Neural cell (in vitro differentiated cells): ENCODE data around the gene STAT5B. TPM values are rescaled to one million over a fixed set of nuclear protein-coding genes. Genes with fewer than 3 reads are reported as not detected.

Source experiments
- H2AFZ ChIP-seq: fragments of 200-600, 300-800 bp; sonication (generic), shearing (Covaris generic); 2 replicates; pipeline ENCODE4 v1.6.0; 2014; ENCODE audit warnings: low read depth, mild to moderate bottlenecking, antibody characterized with exemption, low read length, moderate library complexity
- H3F3A ChIP-seq: fragments of 200-600 bp; shearing (Covaris generic); 2 replicates; pipeline ENCODE4 v1.6.1; 2016; ENCODE audit warnings: mild to moderate bottlenecking, moderate library complexity, mixed read lengths, antibody characterized with exemption, low read length; ENCODE audit not compliant: insufficient read depth, poor library complexity, severe bottlenecking
- H3K27ac ChIP-seq: fragments of 200-600, 300-800 bp; sonication (generic), shearing (Covaris generic); 2 replicates; pipeline ENCODE4 v1.5.1; 2014; ENCODE audit warnings: mild to moderate bottlenecking, low read length, moderate library complexity
- H3K27me3 ChIP-seq: fragments of 300-800, 200-600 bp; sonication (generic), shearing (Covaris generic); 2 replicates; pipeline ENCODE4 v1.6.0; 2014; ENCODE audit warnings: mild to moderate bottlenecking, low read depth, low read length, moderate library complexity; ENCODE audit not compliant: insufficient read depth
- H3K36me3 ChIP-seq: fragments of 300-800, 200-600 bp; sonication (generic), shearing (Covaris generic); 2 replicates; pipeline ENCODE4 v1.5.1; 2014; ENCODE audit warnings: mild to moderate bottlenecking, antibody characterized with exemption, low read length, moderate library complexity; ENCODE audit not compliant: insufficient read depth
- H3K4me2 ChIP-seq: fragments of 300-800, 200-600 bp; sonication (generic), shearing (Covaris generic); 2 replicates; pipeline ENCODE4 v1.6.0; 2014; ENCODE audit warnings: mild to moderate bottlenecking, low read length
- H3K4me3 ChIP-seq: fragments of 300-800, 200-600 bp; sonication (generic), shearing (Covaris generic); 2 replicates; pipeline ENCODE4 v1.5.1; 2014; ENCODE audit warnings: mild to moderate bottlenecking, low read length, moderate library complexity
- H3K79me2 ChIP-seq: fragments of 200-600 bp; shearing (Covaris generic); replicated peaks from 2 replicates; pipeline ENCODE4 v1.6.0; 2014; ENCODE audit warnings: mild to moderate bottlenecking, low read length, moderate library complexity; ENCODE audit not compliant: insufficient read depth
- H3K9ac ChIP-seq: fragments of 300-800, 200-600 bp; sonication (generic), shearing (Covaris generic); 2 replicates; pipeline ENCODE4 v1.6.1; 2016; ENCODE audit warnings: mild to moderate bottlenecking, low read length, mixed read lengths
- H3K9me2 ChIP-seq: fragments of 200-600 bp; shearing (Covaris generic); 2 replicates; pipeline ENCODE4 v1.6.1; 2016; ENCODE audit warnings: mild to moderate bottlenecking, low read length, mixed read lengths; ENCODE audit not compliant: insufficient read depth
- H3K9me3 ChIP-seq: fragments of 200-600, 300-800 bp; sonication (generic), shearing (Covaris generic); 2 replicates; pipeline ENCODE4 v1.6.1; 2016; ENCODE audit warnings: mild to moderate bottlenecking, mixed run types, low read length, moderate library complexity, mixed read lengths
- H4K20me1 ChIP-seq: fragments of 200-600 bp; shearing (Covaris generic); 2 replicates; pipeline ENCODE4 v1.6.1; 2016; ENCODE audit warnings: mild to moderate bottlenecking, mixed run types; ENCODE audit not compliant: insufficient read depth
- EP300 ChIP-seq: fragments of 450-650 bp; conservative IDR thresholded peaks from 2 replicates; pipeline ENCODE4 v1.6.1; 2014; ENCODE audit warnings: antibody characterized with exemption, mild to moderate bottlenecking, moderate library complexity; ENCODE audit not compliant: poor library complexity, severe bottlenecking
- EZH2 ChIP-seq: fragments of 200-600, 300-800 bp; shearing (Covaris generic), sonication (generic); IDR thresholded peaks from 2 replicates; pipeline ENCODE4 v1.6.1; 2014; ENCODE audit warnings: antibody characterized with exemption, low read length, borderline replicate concordance, mild to moderate bottlenecking; ENCODE audit not compliant: insufficient read depth, poor library complexity, severe bottlenecking
- MXI1 ChIP-seq: fragments of 450-650 bp; conservative IDR thresholded peaks from 2 replicates; pipeline ENCODE4 v1.6.1; 2014; ENCODE audit warnings: antibody characterized with exemption, mild to moderate bottlenecking; ENCODE audit not compliant: poor library complexity, severe bottlenecking
- POLR2AphosphoS5 ChIP-seq: IDR thresholded peaks from 2 replicates; pipeline ENCODE4 v1.6.1; 2012
- RAD21 ChIP-seq: fragments of 450-650 bp; conservative IDR thresholded peaks from 2 replicates; pipeline ENCODE4 v1.6.1; 2014; ENCODE audit warnings: antibody characterized with exemption, mild to moderate bottlenecking, moderate library complexity
- SMC3 ChIP-seq: fragments of 450-650 bp; conservative IDR thresholded peaks from 2 replicates; pipeline ENCODE4 v1.6.1; 2014; ENCODE audit warnings: antibody characterized with exemption, mild to moderate bottlenecking, moderate library complexity; ENCODE audit not compliant: poor library complexity
- TAF1 ChIP-seq: IDR thresholded peaks from 2 replicates; pipeline ENCODE4 v1.6.1; 2012; ENCODE audit warnings: low read depth
- polyA plus RNA-seq: library from polyadenylated mRNA; depleted of rRNA; stranded (reverse); fragments of >200 nt; gene quantifications from 2 replicates; pipeline ENCODE4 v1.2.3, GENCODE V29; 2014
- TF ChIP-seq, protein P1 (sequence below): fragments of 450-650 bp; IDR thresholded peaks from 2 replicates; pipeline ENCODE4 v1.5.1; 2014; ENCODE audit warnings: antibody characterized with exemption, mild to moderate bottlenecking, moderate library complexity; ENCODE audit not compliant: poor library complexity, severe bottlenecking
- TF ChIP-seq, protein P2 (sequence below): IDR thresholded peaks from 2 replicates; pipeline ENCODE4 v1.6.1; 2012; ENCODE audit warnings: borderline replicate concordance

Gene STAT5B
- polyA plus RNA-seq, 1 donor from 2014 or later = 47.4 TPM

GRCh38 chr17:42197564-42198156, 78.5 kb downstream of the STAT5B start:
- Histone ChIP-seq H3K27ac (no peak overlapping the region), H3K9me3 (no peaks in the 10 kb centered on the region), H3K9ac (no peak overlapping the region), H3K4me3 (no peak overlapping the region), H3K27me3 (no peaks in the 10 kb centered on the region), H3K4me2 (no peak overlapping the region), H3K9me2 (no peaks in the 10 kb centered on the region), H3K79me2 (no peaks in the 10 kb centered on the region), H4K20me1 (no peaks in the 10 kb centered on the region), H3F3A (no peaks in the 10 kb centered on the region), H3K36me3 (no peaks in the 10 kb centered on the region), H2AFZ (no peak overlapping the region)
- TF ChIP-seq RAD21 (no peak), TAF1 (no peak), MXI1 (no peak), POLR2AphosphoS5 (no peak), EP300 (no peak), SMC3 (no peak), EZH2 (no peak)
- TF ChIP-seq, protein P1, sequence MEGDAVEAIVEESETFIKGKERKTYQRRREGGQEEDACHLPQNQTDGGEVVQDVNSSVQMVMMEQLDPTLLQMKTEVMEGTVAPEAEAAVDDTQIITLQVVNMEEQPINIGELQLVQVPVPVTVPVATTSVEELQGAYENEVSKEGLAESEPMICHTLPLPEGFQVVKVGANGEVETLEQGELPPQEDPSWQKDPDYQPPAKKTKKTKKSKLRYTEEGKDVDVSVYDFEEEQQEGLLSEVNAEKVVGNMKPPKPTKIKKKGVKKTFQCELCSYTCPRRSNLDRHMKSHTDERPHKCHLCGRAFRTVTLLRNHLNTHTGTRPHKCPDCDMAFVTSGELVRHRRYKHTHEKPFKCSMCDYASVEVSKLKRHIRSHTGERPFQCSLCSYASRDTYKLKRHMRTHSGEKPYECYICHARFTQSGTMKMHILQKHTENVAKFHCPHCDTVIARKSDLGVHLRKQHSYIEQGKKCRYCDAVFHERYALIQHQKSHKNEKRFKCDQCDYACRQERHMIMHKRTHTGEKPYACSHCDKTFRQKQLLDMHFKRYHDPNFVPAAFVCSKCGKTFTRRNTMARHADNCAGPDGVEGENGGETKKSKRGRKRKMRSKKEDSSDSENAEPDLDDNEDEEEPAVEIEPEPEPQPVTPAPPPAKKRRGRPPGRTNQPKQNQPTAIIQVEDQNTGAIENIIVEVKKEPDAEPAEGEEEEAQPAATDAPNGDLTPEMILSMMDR = no peak
- TF ChIP-seq, protein P2, sequence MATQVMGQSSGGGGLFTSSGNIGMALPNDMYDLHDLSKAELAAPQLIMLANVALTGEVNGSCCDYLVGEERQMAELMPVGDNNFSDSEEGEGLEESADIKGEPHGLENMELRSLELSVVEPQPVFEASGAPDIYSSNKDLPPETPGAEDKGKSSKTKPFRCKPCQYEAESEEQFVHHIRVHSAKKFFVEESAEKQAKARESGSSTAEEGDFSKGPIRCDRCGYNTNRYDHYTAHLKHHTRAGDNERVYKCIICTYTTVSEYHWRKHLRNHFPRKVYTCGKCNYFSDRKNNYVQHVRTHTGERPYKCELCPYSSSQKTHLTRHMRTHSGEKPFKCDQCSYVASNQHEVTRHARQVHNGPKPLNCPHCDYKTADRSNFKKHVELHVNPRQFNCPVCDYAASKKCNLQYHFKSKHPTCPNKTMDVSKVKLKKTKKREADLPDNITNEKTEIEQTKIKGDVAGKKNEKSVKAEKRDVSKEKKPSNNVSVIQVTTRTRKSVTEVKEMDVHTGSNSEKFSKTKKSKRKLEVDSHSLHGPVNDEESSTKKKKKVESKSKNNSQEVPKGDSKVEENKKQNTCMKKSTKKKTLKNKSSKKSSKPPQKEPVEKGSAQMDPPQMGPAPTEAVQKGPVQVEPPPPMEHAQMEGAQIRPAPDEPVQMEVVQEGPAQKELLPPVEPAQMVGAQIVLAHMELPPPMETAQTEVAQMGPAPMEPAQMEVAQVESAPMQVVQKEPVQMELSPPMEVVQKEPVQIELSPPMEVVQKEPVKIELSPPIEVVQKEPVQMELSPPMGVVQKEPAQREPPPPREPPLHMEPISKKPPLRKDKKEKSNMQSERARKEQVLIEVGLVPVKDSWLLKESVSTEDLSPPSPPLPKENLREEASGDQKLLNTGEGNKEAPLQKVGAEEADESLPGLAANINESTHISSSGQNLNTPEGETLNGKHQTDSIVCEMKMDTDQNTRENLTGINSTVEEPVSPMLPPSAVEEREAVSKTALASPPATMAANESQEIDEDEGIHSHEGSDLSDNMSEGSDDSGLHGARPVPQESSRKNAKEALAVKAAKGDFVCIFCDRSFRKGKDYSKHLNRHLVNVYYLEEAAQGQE = no peak

- Histone ChIP-seq H3K36me3 (no peaks in the 10 kb centered on the region), H3K4me3 (peak within 1 kb of the TSS; percentile 10), H3K9me3 (no peaks in the 10 kb centered on the region), H3K4me2 (no peak within 1 kb of the TSS), H3F3A (no peaks in the 10 kb centered on the region), H3K79me2 (no peaks in the 10 kb centered on the region), H2AFZ (no peak within 1 kb of the TSS), H3K27ac (no peak within 1 kb of the TSS), H3K9ac (no peak within 1 kb of the TSS), H3K27me3 (no peaks in the 10 kb centered on the region), H4K20me1 (no peaks in the 10 kb centered on the region), H3K9me2 (no peaks in the 10 kb centered on the region)
- TF ChIP-seq, protein P2 = no peak
- TF ChIP-seq TAF1 (no peak), RAD21 (no peak), EP300 (no peak), SMC3 (no peak), POLR2AphosphoS5 (no peak), MXI1 (no peak)
- TF ChIP-seq, protein P1 = no peak
Measured at GRCh38 chr17:42193969-42194899, 82.0 kb downstream of the STAT5B start, which contains the start of gene GHDC. Gene GHDC, minus strand, starts transcription at chr17:42194494. Its CDS starts 913 bp downstream, at chr17:42193581.
